A549 treated with AZD2906 at 1 μM for 4 hours (cell line): ENCODE results near the gene VWC2. TPM values are rescaled to one million over a fixed set of nuclear protein-coding genes. Genes with fewer than 3 reads are reported as not detected.

Source experiments
- total RNA-seq: library from RNA; stranded (reverse); fragments of 200-300 nt; extraction: Qiagen RNA extraction; gene quantifications from 5 replicates; pipeline ENCODE4 v1.2.3, GENCODE V29; 2022

VWC2 gene
- total RNA-seq, result not detected in 5 replicates

GRCh38 chr7:49773218-49773935, at the start of gene VWC2:
TSS of gene VWC2 (plus strand) at chr7:49773638. CDS start at chr7:49775436, 1,798 bp downstream.

